Measurements from ENCODE around the gene NECTIN2.

NECTIN2 gene

GRCh38 chr19:44905437-44906160 lies 59.5 kb downstream of the NECTIN2 start, which contains the start of gene APOE:
Gene APOE, plus strand, starts transcription at chr19:44905796. Its CDS starts 829 bp downstream, at chr19:44906625.
- TF ChIP-seq ZFP3 (CRISPR knock-in tag; IDR thresholded peaks at IDR 0.05): no peak
- ATAC-seq: peak; percentile 36

GRCh38 chr19:44907613-44908012 lies 61.5 kb downstream of the NECTIN2 start:
- no peak for ATAC-seq
- TF ChIP-seq ZNF565 (CRISPR knock-in tag; conservative IDR thresholded peaks at IDR 0.05; ENCODE audit: low read depth): no peak
- TF ChIP-seq ARNTL (CRISPR knock-in tag; IDR thresholded peaks at IDR 0.05; ENCODE audit: borderline replicate concordance, low read depth): no peak

- ATAC-seq: no peak
- TF ChIP-seq ESRRG (CRISPR knock-in tag; IDR thresholded peaks at IDR 0.05) (no peak), ZNF70 (CRISPR knock-in tag; IDR thresholded peaks at IDR 0.05) (no peak), ZFP30 (CRISPR knock-in tag; IDR thresholded peaks at IDR 0.05) (no peak), CSDC2 (CRISPR knock-in tag; IDR thresholded peaks at IDR 0.05) (no peak), CSRNP3 (CRISPR knock-in tag; IDR thresholded peaks at IDR 0.05) (no peak), SNAI2 (CRISPR knock-in tag; IDR thresholded peaks at IDR 0.05) (no peak), ISL1 (CRISPR knock-in tag; IDR thresholded peaks at IDR 0.05) (no peak), TCF4 (CRISPR knock-in tag; IDR thresholded peaks at IDR 0.05; ENCODE audit: borderline replicate concordance) (no peak), ZNF8 (CRISPR knock-in tag; IDR thresholded peaks at IDR 0.05) (no peak), POU6F1 (CRISPR knock-in tag; IDR thresholded peaks at IDR 0.05; ENCODE audit: borderline replicate concordance, low read depth) (no peak), RARB (CRISPR knock-in tag; IDR thresholded peaks at IDR 0.05) (no peak), ZC3H10 (CRISPR knock-in tag; IDR thresholded peaks at IDR 0.05) (no peak), ZNF565 (CRISPR knock-in tag; conservative IDR thresholded peaks at IDR 0.05; ENCODE audit: low read depth) (no peak), OSR1 (CRISPR knock-in tag; IDR thresholded peaks at IDR 0.05) (no peak), ARNTL (CRISPR knock-in tag; IDR thresholded peaks at IDR 0.05; ENCODE audit: borderline replicate concordance, low read depth) (no peak)
Measured at GRCh38 chr19:44908074-44908835, 62.2 kb downstream of the NECTIN2 start.

- TF ChIP-seq ZFP3 (CRISPR knock-in tag; IDR thresholded peaks at IDR 0.05) (no peak), CREB5 (CRISPR knock-in tag; IDR thresholded peaks at IDR 0.05; ENCODE audit: low read depth) (no peak), PPARA (CRISPR knock-in tag; IDR thresholded peaks at IDR 0.05; ENCODE audit: borderline replicate concordance) (no peak), POU6F1 (CRISPR knock-in tag; IDR thresholded peaks at IDR 0.05; ENCODE audit: borderline replicate concordance, low read depth) (no peak), SNAI2 (CRISPR knock-in tag; IDR thresholded peaks at IDR 0.05) (no peak), CSRNP3 (CRISPR knock-in tag; IDR thresholded peaks at IDR 0.05) (no peak), ZNF70 (CRISPR knock-in tag; IDR thresholded peaks at IDR 0.05) (no peak), ZNF565 (CRISPR knock-in tag; conservative IDR thresholded peaks at IDR 0.05; ENCODE audit: low read depth) (no peak), PATZ1 (CRISPR knock-in tag; IDR thresholded peaks at IDR 0.05; ENCODE audit: borderline replicate concordance) (no peak), TSHZ2 (CRISPR knock-in tag; IDR thresholded peaks at IDR 0.05) (no peak), ZNF8 (CRISPR knock-in tag; IDR thresholded peaks at IDR 0.05) (no peak)
- no peak for ATAC-seq
Measured at GRCh38 chr19:44908836-44909261, 62.8 kb downstream of the NECTIN2 start.

Measured in SK-N-SH treated with all-trans-retinoic acid at 6 μM for 48 hours (cell line).